Hepatocyte (in vitro differentiated cells): Measurements from ENCODE around the gene GPR55. TPM values are rescaled to one million over a fixed set of nuclear protein-coding genes. Genes with fewer than 3 reads are reported as not detected.

Source experiments
- DNase-seq: peaks from one replicate; pipeline ENCODE4 v3.0.0-alpha.2; 2016; ENCODE audit warnings: low spot score
- H2AFZ ChIP-seq: fragments of 200-600 bp; sonication (generic); 2 replicates; pipeline ENCODE4 v1.6.0; 2016; ENCODE audit warnings: antibody characterized with exemption, mild to moderate bottlenecking
- H3K27ac ChIP-seq: fragments of 200-600 bp; sonication (generic); 2 replicates; pipeline ENCODE4 v1.5.1; 2016; ENCODE audit warnings: mild to moderate bottlenecking
- H3K27me3 ChIP-seq: fragments of 200-600 bp; sonication (generic); 2 replicates; pipeline ENCODE4 v1.6.1; 2016
- H3K36me3 ChIP-seq: fragments of 200-600 bp; sonication (generic); replicated peaks from 2 replicates; pipeline ENCODE4 v1.5.1; 2016; ENCODE audit warnings: low read depth; ENCODE audit not compliant: insufficient read depth
- H3K4me1 ChIP-seq: fragments of 200-600 bp; sonication (generic); 2 replicates; pipeline ENCODE4 v1.5.1; 2016; ENCODE audit warnings: mild to moderate bottlenecking, moderate library complexity; ENCODE audit not compliant: insufficient read depth
- H3K4me2 ChIP-seq: fragments of 200-600 bp; sonication (generic); 2 replicates; pipeline ENCODE4 v1.6.0; 2016
- H3K4me3 ChIP-seq: fragments of 200-600 bp; sonication (generic); 2 replicates; pipeline ENCODE4 v1.5.1; 2016; ENCODE audit warnings: mild to moderate bottlenecking
- H3K79me2 ChIP-seq: fragments of 200-600 bp; sonication (generic); 2 replicates; pipeline ENCODE4 v1.6.0; 2017; ENCODE audit warnings: mild to moderate bottlenecking
- H3K9me2 ChIP-seq: fragments of 200-600 bp; sonication (generic); replicated peaks from 2 replicates; pipeline ENCODE4 v1.6.0; 2017; ENCODE audit warnings: mild to moderate bottlenecking; ENCODE audit not compliant: insufficient read depth
- H3K9me3 ChIP-seq: fragments of 200-600 bp; sonication (generic); 2 replicates; pipeline ENCODE4 v1.5.1; 2016; ENCODE audit warnings: low read depth, mild to moderate bottlenecking
- H4K20me1 ChIP-seq: fragments of 200-600 bp; sonication (generic); 2 replicates; pipeline ENCODE4 v1.6.0; 2016; ENCODE audit warnings: mild to moderate bottlenecking; ENCODE audit not compliant: insufficient read depth, poor library complexity, severe bottlenecking
- EZH2 ChIP-seq: fragments of 200-600 bp; sonication (generic); IDR thresholded peaks from 2 replicates; pipeline ENCODE4 v1.6.1; 2016; ENCODE audit warnings: antibody characterized with exemption, mild to moderate bottlenecking, borderline replicate concordance
- EZH2phosphoT487 ChIP-seq: fragments of 200-600 bp; sonication (generic); IDR thresholded peaks from one replicate; pipeline ENCODE4 v1.6.1; 2018; ENCODE audit warnings: antibody characterized with exemption, mild to moderate bottlenecking, low read depth, moderate library complexity; ENCODE audit not compliant: unreplicated experiment, severe bottlenecking
- WGBS: methylation state at CpG from one replicate; pipeline ENCODE4 v1.1.6; 2016; ENCODE audit warnings: low lambda C conversion rate; ENCODE audit errors: missing lambda C conversion rate; 5-methylcytosine and 5-hydroxymethylcytosine counted together
- polyA plus RNA-seq: library from polyadenylated mRNA; unstranded; fragments of >200 nt; fragmentation: Nextera tagmentation; extraction: Ambion mirVana; gene quantifications from 2 replicates; pipeline ENCODE4 v1.2.1, GENCODE V29; 2016
- total RNA-seq: library from RNA; depleted of rRNA; stranded (reverse); fragments of >200 nt; gene quantifications from 2 replicates; pipeline ENCODE4 v1.2.3, GENCODE V29; 2014
- TF ChIP-seq, protein P1 (sequence below): fragments of 200-600 bp; sonication (generic); IDR thresholded peaks from 2 replicates; pipeline ENCODE4 v1.5.1; 2016; ENCODE audit warnings: antibody characterized with exemption, mild to moderate bottlenecking; ENCODE audit not compliant: poor library complexity

Gene GPR55
- total and polyA plus RNA-seq, 2 experiments from 2014 or later: 0.83 TPM; not detected in 1

DNA sequence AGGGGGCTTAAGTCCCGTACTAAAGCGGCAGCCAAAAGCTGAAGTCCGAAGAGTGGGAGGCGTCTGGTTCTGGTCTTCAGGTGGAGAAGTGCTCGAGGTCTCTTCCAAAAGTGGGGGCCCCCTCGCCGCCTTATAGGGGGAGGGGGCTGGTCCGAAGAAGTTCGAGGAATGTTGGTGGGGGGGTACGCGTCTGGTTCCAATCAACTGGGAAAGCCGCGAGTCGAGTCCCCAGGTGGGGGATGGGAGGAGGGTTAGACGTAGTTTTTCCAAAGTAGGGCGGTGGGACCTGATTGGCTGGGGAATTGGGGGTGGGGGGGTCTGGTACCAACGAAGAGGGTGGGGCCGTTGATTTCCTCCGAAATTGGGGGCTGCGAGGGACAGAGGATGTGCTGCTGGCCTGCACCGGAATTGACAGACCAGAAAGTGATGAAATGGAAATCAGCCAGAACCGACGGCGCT is 59.7 kb downstream of the GPR55 start:
- Histone ChIP-seq H3K36me3 (no peaks in the 10 kb centered on the region), H3K4me1 (peaks cover 42% of the 10 kb centered on the region), H3K4me3 (peak overlapping the region; percentile 99), H3K9me2 (no peaks in the 10 kb centered on the region), H4K20me1 (peaks cover 4% of the 10 kb centered on the region), H3K4me2 (peak overlapping the region; percentile 91), H3K79me2 (peaks cover 52% of the 10 kb centered on the region), H2AFZ (peak overlapping the region; percentile 77), H3K9me3 (no peaks in the 10 kb centered on the region), H3K27ac (peak overlapping the region; percentile 97), H3K27me3 (no peaks in the 10 kb centered on the region)
- TF ChIP-seq EZH2phosphoT487 (no peak), EZH2 (no peak)
- TF ChIP-seq, protein P1, sequence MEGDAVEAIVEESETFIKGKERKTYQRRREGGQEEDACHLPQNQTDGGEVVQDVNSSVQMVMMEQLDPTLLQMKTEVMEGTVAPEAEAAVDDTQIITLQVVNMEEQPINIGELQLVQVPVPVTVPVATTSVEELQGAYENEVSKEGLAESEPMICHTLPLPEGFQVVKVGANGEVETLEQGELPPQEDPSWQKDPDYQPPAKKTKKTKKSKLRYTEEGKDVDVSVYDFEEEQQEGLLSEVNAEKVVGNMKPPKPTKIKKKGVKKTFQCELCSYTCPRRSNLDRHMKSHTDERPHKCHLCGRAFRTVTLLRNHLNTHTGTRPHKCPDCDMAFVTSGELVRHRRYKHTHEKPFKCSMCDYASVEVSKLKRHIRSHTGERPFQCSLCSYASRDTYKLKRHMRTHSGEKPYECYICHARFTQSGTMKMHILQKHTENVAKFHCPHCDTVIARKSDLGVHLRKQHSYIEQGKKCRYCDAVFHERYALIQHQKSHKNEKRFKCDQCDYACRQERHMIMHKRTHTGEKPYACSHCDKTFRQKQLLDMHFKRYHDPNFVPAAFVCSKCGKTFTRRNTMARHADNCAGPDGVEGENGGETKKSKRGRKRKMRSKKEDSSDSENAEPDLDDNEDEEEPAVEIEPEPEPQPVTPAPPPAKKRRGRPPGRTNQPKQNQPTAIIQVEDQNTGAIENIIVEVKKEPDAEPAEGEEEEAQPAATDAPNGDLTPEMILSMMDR: no peak
- 0% methylated on average over 7 of the region's 24 CpGs for WGBS
- DNase-seq: peak; percentile 67

DNA sequence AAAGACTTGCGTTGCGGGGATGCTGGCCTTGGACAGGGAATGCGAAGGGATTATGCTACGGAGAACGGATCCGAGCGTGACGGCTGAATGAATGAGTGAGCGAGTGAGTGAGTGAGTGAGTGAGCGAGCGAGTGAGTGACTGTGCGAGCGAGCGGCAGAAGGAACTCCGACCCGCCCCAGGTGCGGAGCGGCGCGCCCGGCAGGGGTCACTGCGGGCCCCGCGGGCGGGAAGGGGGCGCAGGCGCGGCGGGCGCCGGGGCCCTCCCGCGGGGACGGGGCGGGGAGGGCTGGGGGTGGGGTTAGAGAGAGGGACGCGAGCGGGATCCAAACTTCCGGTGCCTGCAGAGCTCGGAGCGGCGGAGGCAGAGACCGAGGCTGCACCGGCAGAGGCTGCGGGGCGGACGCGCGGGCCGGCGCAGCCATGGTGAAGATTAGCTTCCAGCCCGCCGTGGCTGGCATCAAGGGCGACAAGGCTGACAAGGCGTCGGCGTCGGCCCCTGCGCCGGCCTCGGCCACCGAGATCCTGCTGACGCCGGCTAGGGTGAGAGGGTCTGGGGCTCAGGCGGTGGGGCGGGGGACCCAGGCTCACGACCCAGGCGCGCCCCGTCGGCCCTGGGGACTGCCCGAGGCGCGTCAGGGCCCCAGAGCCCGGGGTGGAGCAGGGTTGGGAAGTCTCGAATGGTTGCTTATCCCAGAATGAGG is 60.3 kb downstream of the GPR55 start, which contains the start of gene ITM2C:
Gene ITM2C (plus strand): TSS at position 338 of the 702 bp plus-strand sequence. CDS start 84 bp downstream, at position 422.
- H4K20me1 ChIP-seq: peaks cover 4% of the 10 kb centered on the region
- peak within 1 kb of the TSS; percentile 91 for H3K4me2 ChIP-seq
- H3K27me3 ChIP-seq: no peaks in the 10 kb centered on the region
- TF ChIP-seq, protein P1: peak; percentile 52
- TF ChIP-seq EZH2: no peak
- no peak for TF ChIP-seq EZH2phosphoT487
- peaks cover 49% of the 10 kb centered on the region for H3K79me2 ChIP-seq
- H2AFZ ChIP-seq: peak within 1 kb of the TSS; percentile 77
- WGBS: 2% methylated on average over 39 of the region's 76 CpGs
- peaks cover 37% of the 10 kb centered on the region for H3K4me1 ChIP-seq
- no peaks in the 10 kb centered on the region for H3K9me2 ChIP-seq
- no peaks in the 10 kb centered on the region for H3K36me3 ChIP-seq
- no peaks in the 10 kb centered on the region for H3K9me3 ChIP-seq
- DNase-seq: peak; percentile 93
- H3K4me3 ChIP-seq: peak within 1 kb of the TSS; percentile 99
- H3K27ac ChIP-seq: peak within 1 kb of the TSS; percentile 97

DNA sequence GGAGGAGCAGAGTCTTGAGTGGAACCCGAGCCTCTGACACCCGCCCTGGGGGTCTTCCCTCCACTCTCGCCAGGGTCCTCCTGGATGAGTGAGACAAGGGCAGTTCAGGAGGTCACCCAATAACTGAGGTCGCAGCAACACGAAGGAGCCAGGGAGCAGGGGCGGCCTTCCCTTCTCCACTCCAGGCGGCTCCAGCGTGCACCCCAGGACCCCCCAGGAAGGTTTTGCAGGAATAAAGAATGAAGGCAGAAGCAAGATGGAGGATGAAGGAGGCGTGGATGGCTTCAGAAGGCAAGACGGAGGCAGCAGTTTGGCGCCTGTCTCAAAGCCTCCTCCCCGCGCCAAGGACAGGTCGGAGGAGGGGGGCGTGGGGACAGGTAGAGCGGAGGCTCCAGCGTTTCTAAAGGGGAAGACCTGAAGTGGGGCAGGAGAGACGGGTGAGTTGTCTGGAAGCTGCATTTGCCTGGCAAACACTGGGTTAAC is 60.9 kb downstream of the GPR55 start:
- peak overlapping the region; percentile 97 for H3K27ac ChIP-seq
- H3K27me3 ChIP-seq: no peaks in the 10 kb centered on the region
- H3K4me3 ChIP-seq: peak overlapping the region; percentile 31
- WGBS: 34% methylated on average over 18 of the region's 18 CpGs
- no peaks in the 10 kb centered on the region for H3K9me2 ChIP-seq
- peaks cover 4% of the 10 kb centered on the region for H4K20me1 ChIP-seq
- H3K9me3 ChIP-seq: no peaks in the 10 kb centered on the region
- peak overlapping the region; percentile 61 for H2AFZ ChIP-seq
- H3K79me2 ChIP-seq: peaks cover 43% of the 10 kb centered on the region
- no peaks in the 10 kb centered on the region for H3K36me3 ChIP-seq
- peak overlapping the region; percentile 91 for H3K4me2 ChIP-seq
- no peak for DNase-seq
- H3K4me1 ChIP-seq: peaks cover 31% of the 10 kb centered on the region
- TF ChIP-seq, protein P1: no peak
- TF ChIP-seq EZH2phosphoT487: no peak
- TF ChIP-seq EZH2: no peak
